Right atrium auricular region (tissue), 2 donors: ENCODE measurements around the gene UBE2N. TPM values are rescaled to one million over a fixed set of nuclear protein-coding genes. Genes with fewer than 3 reads are reported as not detected.
"Not testable (repeated sequence)": the region's sequence is repeated elsewhere in the genome, so short reads cannot be mapped to it uniquely, and the experiment has no call there.

ENCODE experiments used
- DNase-seq: peaks from one replicate; pipeline ENCODE4 v3.0.0-alpha.2; 2019; ENCODE audit warnings: low spot score
- H3K27ac ChIP-seq, 2 donors: fragments of 200-600 bp; sonication (generic); 1 replicate in 1 of 2; 2 replicates in 1 of 2; pipeline ENCODE4 v1.5.1; 2016 to 2019
- H3K27me3 ChIP-seq, 2 donors: fragments of 200-600 bp; sonication (generic); one replicate each; pipeline versions ENCODE4 v1.5.1 to v1.6.0; 2017 to 2019
- H3K36me3 ChIP-seq: fragments of 200-600 bp; sonication (generic); one replicate; pipeline ENCODE4 v1.5.1; 2016
- H3K4me1 ChIP-seq, 2 donors: fragments of 200-600 bp; sonication (generic); one replicate each; pipeline versions ENCODE4 v1.5.1 to v1.6.0; 2017 to 2019
- H3K4me3 ChIP-seq, 2 donors: fragments of 200-600 bp; sonication (generic); 1 replicate in 1 of 2; 2 replicates in 1 of 2; pipeline ENCODE4 v1.5.1; 2017 to 2019; ENCODE audit warnings: mild to moderate bottlenecking in 1 of 2, moderate library complexity in 1 of 2
- H3K9me3 ChIP-seq, 2 donors: fragments of 200-600 bp; sonication (generic); one replicate each; pipeline ENCODE4 v1.5.1; 2019
- total RNA-seq, 2 donors: library from RNA; depleted of rRNA; stranded (reverse); fragments of >200 nt; gene quantifications; one replicate each; pipeline ENCODE4 v1.1.0, GENCODE V29; 2016
- TF ChIP-seq, protein P1 (sequence below), 2 donors: fragments of 200-600 bp; sonication (generic); IDR thresholded peaks; one replicate each; pipeline ENCODE4 v1.5.1; 2019; ENCODE audit warnings: antibody characterized with exemption in 2 of 2

UBE2N gene
- total RNA-seq, 2 donors from 2014 or later: 30.2 to 41.5 TPM

DNA sequence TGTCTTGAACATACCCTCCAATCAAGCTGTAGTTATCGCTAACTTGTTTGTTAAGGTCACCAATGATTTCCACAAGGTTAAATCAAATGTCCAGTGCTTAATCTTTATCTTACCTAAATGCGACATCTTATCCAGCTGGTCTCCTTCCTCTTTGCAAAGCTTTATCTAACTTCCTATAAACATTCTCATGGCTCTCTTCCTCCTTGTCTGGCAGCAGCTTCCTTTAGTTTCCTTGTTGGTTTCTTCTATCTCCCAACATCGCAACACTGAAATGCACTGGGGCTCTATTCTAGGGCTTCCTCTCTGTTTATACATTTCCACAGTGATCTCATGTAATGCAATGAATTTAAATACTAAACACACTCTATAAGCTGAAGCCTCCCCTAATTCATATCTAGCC, 28.7 kb downstream of the UBE2N start:
- Histone ChIP-seq H3K9me3 (no peaks in the 10 kb centered on the region), H3K4me1 (peaks cover 0 to 58% of the 10 kb centered on the region in 2 donors), H3K36me3 (peaks cover 20% of the 10 kb centered on the region), H3K27ac (no peak overlapping the region), H3K27me3 (no peaks in the 10 kb centered on the region), H3K4me3 (no peak overlapping the region)
- TF ChIP-seq, protein P1, sequence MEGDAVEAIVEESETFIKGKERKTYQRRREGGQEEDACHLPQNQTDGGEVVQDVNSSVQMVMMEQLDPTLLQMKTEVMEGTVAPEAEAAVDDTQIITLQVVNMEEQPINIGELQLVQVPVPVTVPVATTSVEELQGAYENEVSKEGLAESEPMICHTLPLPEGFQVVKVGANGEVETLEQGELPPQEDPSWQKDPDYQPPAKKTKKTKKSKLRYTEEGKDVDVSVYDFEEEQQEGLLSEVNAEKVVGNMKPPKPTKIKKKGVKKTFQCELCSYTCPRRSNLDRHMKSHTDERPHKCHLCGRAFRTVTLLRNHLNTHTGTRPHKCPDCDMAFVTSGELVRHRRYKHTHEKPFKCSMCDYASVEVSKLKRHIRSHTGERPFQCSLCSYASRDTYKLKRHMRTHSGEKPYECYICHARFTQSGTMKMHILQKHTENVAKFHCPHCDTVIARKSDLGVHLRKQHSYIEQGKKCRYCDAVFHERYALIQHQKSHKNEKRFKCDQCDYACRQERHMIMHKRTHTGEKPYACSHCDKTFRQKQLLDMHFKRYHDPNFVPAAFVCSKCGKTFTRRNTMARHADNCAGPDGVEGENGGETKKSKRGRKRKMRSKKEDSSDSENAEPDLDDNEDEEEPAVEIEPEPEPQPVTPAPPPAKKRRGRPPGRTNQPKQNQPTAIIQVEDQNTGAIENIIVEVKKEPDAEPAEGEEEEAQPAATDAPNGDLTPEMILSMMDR (IDR thresholded peaks at IDR 0.05): no peak
- DNase-seq: no peak

DNA sequence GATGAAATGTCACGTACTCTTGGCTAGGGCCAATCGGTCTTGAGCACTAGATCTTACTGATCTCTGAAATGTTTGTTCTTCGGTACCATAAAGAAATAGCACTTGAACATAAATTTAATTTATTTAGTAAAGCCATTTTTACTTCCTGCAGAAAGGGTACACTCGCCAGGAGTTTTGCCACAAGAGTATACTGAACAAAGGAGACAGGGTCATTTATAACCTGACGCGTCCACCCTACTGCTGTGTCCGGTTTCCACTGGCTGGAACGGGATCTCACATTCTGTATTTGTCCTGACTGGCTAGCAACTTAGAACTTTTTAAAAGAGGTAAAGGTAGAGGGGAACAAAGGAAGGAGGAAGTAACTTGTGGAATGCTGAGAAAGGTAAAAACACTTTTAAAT, 29.4 kb downstream of the UBE2N start:
- H3K27ac ChIP-seq, H3K9me3 ChIP-seq, DNase-seq, H3K27me3 ChIP-seq, H3K4me3 ChIP-seq: not testable (repeated sequence)
- peaks cover 20% of the 10 kb centered on the region for H3K36me3 ChIP-seq
- peaks cover 0 to 58% of the 10 kb centered on the region in 2 donors for H3K4me1 ChIP-seq

DNA sequence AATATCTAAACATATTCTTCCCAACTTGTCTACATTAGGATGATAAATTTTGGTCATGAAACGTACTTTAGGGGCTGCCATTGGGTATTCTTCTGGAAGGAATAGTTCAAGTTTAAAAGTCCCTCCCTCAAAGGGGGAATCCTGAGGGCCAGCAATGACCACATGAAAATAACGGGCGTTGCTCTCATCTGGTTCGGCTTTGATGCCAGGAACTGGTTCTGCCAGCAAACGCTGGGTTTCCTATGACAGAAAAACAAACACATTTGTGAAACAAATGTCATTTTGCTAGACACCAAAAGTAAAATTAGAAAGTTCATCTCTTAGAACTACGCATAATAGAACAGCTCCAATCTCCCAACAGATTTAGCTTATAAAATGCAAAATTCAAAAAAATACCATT, 30.7 kb downstream of the UBE2N start:
- Histone ChIP-seq H3K4me1 (peaks cover 0 to 53% of the 10 kb centered on the region in 2 donors), H3K36me3 (peaks cover 20% of the 10 kb centered on the region)
- H3K27ac ChIP-seq, H3K27me3 ChIP-seq, DNase-seq, H3K9me3 ChIP-seq, H3K4me3 ChIP-seq: not testable (repeated sequence)

DNA sequence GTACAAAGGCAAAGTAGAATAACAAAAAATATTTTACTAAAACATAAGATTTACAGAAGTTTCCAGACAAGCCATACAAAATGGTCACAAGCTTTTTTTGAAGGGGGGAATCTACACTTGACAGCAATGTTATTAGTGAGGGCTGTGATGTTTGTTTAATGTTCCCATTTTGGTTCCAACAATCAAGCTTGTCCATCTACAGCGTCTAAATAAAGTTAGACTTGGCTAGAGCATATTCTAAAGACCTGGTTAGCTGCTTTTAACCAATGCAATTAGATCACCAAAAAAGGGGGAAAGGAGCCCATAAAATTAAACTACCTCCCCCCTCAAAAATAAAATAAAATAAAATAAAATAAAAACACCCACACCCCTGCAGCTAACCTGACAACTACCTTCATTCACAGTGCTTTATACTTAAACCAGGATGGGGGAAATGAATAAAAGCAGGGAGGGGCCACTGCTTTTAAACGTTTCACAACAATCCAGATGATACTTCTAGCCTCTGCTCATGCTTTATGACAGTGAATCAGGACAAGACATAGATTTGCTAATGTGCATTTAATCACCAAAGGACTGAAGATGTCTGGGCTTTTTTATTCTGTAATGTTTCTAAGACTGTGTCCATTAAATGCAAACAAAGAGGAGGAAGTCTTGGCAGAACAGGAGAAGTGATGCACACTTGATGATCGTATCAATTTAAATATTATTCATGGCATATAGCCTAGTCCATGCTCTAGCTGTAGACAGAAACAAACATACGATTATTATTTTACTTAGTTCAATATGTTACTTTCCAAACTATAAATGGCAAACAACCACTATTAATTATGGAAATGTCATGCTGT, 32.2 kb downstream of the UBE2N start:
- not testable (repeated sequence) for DNase-seq, H3K9me3 ChIP-seq, H3K27me3 ChIP-seq, H3K27ac ChIP-seq, H3K4me3 ChIP-seq
- Histone ChIP-seq H3K36me3 (peaks cover 20% of the 10 kb centered on the region), H3K4me1 (peaks cover 0 to 39% of the 10 kb centered on the region in 2 donors)

DNA sequence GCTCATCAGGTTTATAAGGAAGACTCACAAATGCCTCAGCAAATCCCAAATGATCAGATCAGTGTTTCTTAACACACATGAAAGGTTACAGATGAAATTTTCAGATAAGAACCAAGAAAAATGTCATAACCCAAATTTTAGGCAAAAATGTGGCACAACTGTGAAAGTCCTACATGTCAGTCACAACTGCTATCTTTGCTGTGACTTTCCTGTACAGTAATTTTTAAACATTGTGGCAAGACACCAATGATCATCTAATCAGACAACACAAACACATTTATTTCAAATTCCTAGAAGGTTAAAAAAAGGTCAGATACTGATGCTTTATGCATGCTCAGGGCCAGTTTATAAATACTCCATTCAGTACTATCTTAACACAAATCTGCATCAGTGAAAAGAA, 32.9 kb downstream of the UBE2N start:
- TF ChIP-seq, protein P1 (IDR thresholded peaks at IDR 0.05): no peak
- Histone ChIP-seq H3K36me3 (peaks cover 20% of the 10 kb centered on the region), H3K9me3 (no peaks in the 10 kb centered on the region), H3K27me3 (no peaks in the 10 kb centered on the region), H3K27ac (no peak overlapping the region), H3K4me3 (no peak overlapping the region), H3K4me1 (peaks cover 0 to 37% of the 10 kb centered on the region in 2 donors)
- DNase-seq: no peak

DNA sequence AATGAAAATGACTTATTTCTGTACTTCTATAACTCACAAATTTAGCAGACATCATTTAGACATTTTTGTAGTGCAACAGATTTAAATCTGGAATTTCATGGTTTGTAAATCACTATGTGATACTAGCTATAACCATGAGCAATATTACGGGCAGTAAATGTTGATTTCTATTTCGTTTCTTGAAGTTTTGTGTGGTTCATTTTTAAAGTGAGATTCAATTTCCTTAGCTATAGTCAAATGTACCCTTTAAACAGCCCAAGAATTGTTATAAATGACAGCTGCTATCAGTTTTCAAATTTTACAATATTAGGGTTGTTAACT, 33.8 kb downstream of the UBE2N start:
- Histone ChIP-seq H3K9me3 (no peaks in the 10 kb centered on the region), H3K4me1 (peaks cover 0 to 28% of the 10 kb centered on the region in 2 donors), H3K27me3 (no peaks in the 10 kb centered on the region), H3K36me3 (peaks cover 20% of the 10 kb centered on the region), H3K4me3 (no peak overlapping the region), H3K27ac (no peak overlapping the region)
- TF ChIP-seq, protein P1 (IDR thresholded peaks at IDR 0.05): no peak
- DNase-seq: no peak

DNA sequence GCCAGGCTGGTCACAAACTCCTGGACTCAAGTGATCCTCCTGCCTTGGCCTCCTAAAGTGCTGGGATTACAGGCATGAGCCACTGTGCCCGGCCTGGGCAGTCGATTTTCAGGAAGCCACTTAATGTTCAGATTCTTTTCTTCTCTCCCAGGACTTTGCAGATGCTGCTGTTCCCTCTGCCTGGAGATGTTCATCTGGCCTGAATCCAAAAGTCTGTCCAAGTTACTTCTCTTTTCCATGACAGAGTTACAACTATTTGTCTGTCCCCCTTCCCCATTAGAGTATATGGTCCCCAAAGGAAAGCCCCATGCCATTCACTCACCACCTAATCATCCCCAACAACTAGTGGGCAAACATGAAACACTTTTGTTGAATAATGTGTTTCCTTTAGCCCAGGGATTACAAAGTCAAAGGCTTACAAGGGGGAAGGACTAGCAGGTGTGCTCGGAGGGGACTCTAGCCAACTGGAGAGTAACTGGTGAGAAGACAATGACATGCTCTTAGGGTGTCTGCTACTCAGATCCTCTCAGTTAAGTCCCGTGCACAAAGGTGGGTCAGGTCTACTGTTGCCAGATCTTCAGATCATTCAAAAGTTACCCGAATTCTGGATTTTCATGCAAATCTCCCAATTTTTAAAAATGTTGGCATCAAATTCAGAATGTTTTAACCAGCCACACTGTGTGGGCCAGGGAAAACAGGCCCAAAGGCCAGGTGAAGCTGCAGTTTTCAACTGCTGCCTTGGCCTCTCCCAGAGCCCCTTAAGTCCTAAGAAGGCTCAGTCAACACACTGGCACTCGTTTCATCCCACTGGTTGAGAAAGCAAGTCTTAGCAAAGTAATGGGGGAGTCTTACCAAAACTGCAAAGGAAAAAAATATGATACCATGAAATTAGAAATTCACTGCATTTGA, 34.4 kb downstream of the UBE2N start:
- no peaks in the 10 kb centered on the region for H3K9me3 ChIP-seq
- no peaks in the 10 kb centered on the region for H3K27me3 ChIP-seq
- DNase-seq: no peak
- peaks cover 20% of the 10 kb centered on the region for H3K36me3 ChIP-seq
- no peak overlapping the region for H3K4me3 ChIP-seq
- TF ChIP-seq, protein P1 (IDR thresholded peaks at IDR 0.05): no peak
- H3K4me1 ChIP-seq: peaks cover 0 to 22% of the 10 kb centered on the region in 2 donors
- no peak overlapping the region for H3K27ac ChIP-seq
